A549 treated with AZD9567 at 1 μM for 4 hours (cell line): ENCODE results near the gene SSH2. TPM values are rescaled to one million over a fixed set of nuclear protein-coding genes. Genes with fewer than 3 reads are reported as not detected.

ENCODE experiments used
- total RNA-seq: library from RNA; stranded (reverse); fragments of 200-300 nt; extraction: Qiagen RNA extraction; gene quantifications from 5 replicates; pipeline ENCODE4 v1.2.3, GENCODE V29; 2022; ENCODE audit not compliant: insufficient read depth

Gene SSH2, protein sequence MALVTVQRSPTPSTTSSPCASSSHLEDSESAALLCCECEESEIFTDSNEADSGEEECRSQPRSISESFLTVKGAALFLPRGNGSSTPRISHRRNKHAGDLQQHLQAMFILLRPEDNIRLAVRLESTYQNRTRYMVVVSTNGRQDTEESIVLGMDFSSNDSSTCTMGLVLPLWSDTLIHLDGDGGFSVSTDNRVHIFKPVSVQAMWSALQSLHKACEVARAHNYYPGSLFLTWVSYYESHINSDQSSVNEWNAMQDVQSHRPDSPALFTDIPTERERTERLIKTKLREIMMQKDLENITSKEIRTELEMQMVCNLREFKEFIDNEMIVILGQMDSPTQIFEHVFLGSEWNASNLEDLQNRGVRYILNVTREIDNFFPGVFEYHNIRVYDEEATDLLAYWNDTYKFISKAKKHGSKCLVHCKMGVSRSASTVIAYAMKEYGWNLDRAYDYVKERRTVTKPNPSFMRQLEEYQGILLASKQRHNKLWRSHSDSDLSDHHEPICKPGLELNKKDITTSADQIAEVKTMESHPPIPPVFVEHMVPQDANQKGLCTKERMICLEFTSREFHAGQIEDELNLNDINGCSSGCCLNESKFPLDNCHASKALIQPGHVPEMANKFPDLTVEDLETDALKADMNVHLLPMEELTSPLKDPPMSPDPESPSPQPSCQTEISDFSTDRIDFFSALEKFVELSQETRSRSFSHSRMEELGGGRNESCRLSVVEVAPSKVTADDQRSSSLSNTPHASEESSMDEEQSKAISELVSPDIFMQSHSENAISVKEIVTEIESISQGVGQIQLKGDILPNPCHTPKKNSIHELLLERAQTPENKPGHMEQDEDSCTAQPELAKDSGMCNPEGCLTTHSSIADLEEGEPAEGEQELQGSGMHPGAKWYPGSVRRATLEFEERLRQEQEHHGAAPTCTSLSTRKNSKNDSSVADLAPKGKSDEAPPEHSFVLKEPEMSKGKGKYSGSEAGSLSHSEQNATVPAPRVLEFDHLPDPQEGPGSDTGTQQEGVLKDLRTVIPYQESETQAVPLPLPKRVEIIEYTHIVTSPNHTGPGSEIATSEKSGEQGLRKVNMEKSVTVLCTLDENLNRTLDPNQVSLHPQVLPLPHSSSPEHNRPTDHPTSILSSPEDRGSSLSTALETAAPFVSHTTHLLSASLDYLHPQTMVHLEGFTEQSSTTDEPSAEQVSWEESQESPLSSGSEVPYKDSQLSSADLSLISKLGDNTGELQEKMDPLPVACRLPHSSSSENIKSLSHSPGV (N-terminal part only)
- 11.0 to 32.8 TPM (median 30.5 TPM) in 5 replicates for total RNA-seq

GRCh38 chr17:29929533-29930408 lies at the start of gene SSH2:
SSH2 (minus strand) TSS chr17:29930228; CDS start chr17:29930000, 228 bp downstream.

GRCh38 chr17:29941334-29941733 lies 11.3 kb upstream of the SSH2 start, which contains the start of gene EFCAB5:
EFCAB5 (plus strand) TSS chr17:29941634; CDS start chr17:29941797, 163 bp downstream.

DNA sequence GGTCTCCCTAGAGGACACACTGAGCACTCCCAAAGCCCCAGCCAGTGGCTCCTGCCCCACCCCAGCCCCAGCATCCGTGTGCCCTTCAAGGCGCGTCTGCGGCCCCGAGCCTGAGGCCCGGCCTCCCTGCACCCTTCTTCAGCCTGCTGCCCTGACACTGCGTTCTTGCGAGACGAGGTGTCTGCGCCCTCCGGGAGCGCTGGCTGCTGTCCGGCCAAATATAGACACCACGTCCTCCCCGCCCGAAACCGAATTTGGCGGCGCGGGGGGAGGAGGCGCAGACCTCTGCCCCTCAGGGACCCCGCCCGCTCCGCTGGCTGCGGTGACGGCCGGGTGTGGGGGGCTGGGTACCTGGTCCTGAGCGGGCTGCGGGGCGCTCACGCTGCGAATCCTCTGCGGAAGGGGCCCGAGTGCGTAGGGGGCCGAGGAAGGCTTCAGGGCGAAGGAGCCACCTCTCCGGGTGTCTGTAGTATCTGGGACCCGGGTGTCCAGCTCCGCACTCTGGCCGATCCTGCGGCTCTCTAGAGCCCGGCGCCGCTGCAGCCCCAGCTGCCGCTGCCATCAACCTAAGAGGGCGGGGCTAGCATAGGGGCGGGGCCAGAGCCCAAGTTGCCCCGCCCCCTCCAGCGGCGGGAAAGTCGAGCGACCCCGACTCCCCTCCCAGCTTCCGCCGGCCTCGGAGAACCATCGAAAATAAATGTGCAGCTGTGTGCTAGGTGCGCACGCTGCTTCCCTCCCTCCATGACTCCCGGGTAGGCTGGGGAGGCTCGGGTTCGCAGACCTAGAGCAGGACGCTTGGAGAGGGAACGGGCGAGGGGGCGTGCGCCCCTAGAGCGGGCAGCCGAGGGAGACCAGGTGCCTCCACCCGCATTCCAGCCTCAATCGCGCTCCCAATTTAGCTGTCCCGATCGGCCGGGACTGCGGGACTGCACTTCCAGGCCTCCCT lies 307.4 kb downstream of the SSH2 start, which contains the start of gene CORO6:
TSS of gene CORO6 (minus strand) at position 576 of the 946 bp plus-strand sequence. CDS start 1,491 bp downstream, outside the sequence.

DNA sequence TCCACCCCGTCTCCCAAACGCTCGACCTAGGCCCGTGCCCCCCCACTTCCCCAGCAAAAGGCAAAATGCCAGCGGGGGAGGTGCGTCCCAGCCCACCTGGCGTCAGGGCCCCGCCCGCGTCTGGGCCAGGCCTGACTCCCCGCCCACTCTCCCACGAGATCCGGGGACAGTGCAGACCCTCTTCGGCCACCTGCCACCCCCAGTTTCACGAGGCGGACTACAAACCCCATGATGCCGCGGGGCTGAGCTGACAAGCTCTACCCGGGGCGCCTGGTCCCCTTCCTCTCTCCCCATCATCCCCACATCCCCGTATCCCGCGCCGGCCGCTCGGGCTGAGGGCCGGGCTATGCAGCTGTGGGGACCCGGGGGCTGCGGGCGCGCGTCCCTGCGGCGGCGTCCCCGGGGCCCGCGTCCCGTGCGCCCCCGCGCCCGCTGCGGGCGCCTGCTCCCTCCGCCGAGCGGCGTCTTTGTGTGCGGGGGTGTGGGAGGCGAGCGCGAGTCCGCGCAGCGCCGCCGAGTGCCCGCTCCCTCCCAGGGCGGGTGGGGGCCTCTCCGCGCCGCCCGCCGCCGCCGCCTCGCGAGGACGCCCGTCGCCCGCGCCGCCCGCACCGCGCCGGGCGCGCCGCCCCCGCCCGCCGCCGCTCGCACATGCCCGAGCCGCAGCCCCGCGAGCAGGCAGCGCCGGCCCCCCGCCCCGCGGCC lies 337.0 kb downstream of the SSH2 start, which contains the start of gene ANKRD13B:
TSS of gene ANKRD13B (plus strand) at position 283 of the 702 bp plus-strand sequence. CDS start 490 bp downstream, outside the sequence.

GRCh38 chr17:29589524-29590410 lies 340.3 kb downstream of the SSH2 start, which contains the start of gene GIT1:
GIT1 (minus strand) TSS chr17:29589648; CDS start chr17:29589378, 270 bp downstream.

Other genes with a start within 250 kb of the SSH2 start
- 0.15 to 0.31 TPM (median 0.26 TPM) in 4 of 5 replicates, not detected in the other for gene EFCAB5, start 11.4 kb upstream of the SSH2 start, total RNA-seq
- gene NSRP1, start 186.6 kb upstream of the SSH2 start, total RNA-seq = 26.4 to 37.1 TPM (median 27.8 TPM) in 5 replicates